Measurements from ENCODE around the gene SORL1. TPM values are rescaled to one million over a fixed set of nuclear protein-coding genes. Genes with fewer than 3 reads are reported as not detected.
A peak's percentile ranks its signal among the peaks of the same experiment; 100 is the strongest.

The SORL1 gene
- total and polyA plus RNA-seq, 2 of the 8 experiments (the other 6 are each of a cell fraction or from before 2014, with no cell fraction given) = 38.1 to 65.5 TPM

- peak; percentile 37; the same call in 1 of the 2 replicates for TF ChIP-seq TAF1 (IDR thresholded peaks at IDR 0.05; ENCODE audit: low read depth, low read length)
- peak; percentile 86 for TF ChIP-seq CHD7 (IDR thresholded peaks at IDR 0.05; ENCODE audit: insufficient replicate concordance, low read length)
- TF ChIP-seq JUND (IDR thresholded peaks at IDR 0.05; ENCODE audit: low read length) = no peak
- no peak for TF ChIP-seq CTCF (IDR thresholded peaks at IDR 0.05; ENCODE audit: control extremely low read depth in 1 of 3, insufficient read depth in 1 of 3, low read depth in 1 of 3, low read length in 3 of 3)
- TF ChIP-seq SP2 (IDR thresholded peaks at IDR 0.05; ENCODE audit: low read length) = no peak
- no peak for TF ChIP-seq POLR2AphosphoS5 (IDR thresholded peaks at IDR 0.05; ENCODE audit: low read depth, low read length)
- TF ChIP-seq ZNF274 (IDR thresholded peaks at IDR 0.05; ENCODE audit: borderline replicate concordance, extremely low read depth, low read length) = no peak
- no peak for TF ChIP-seq RNF2 (IDR thresholded peaks at IDR 0.05; ENCODE audit: borderline replicate concordance, low read depth, low read length, missing control alignments, poor library complexity, severe bottlenecking)
- no peak for TF ChIP-seq MAX (IDR thresholded peaks at IDR 0.05)
These were observed 45.8 kb upstream of the SORL1 start (continued) for GRCh38 chr11:121406291-121406690.

All from H1 (cell line).